Activated CD8-positive, alpha-beta T cell treated with anti-CD3 and anti-CD28 coated beads for 36 hours (primary cell): ENCODE measurements around the gene IZUMO1. TPM values are rescaled to one million over a fixed set of nuclear protein-coding genes. Genes with fewer than 3 reads are reported as not detected.

Experiments
- ATAC-seq: fragments of 200-7000 bp; cut with Tn5 transposase; one replicate; pipeline ENCODE4 v1.10.0; 2021; ENCODE audit warnings: mild to moderate bottlenecking, moderate library complexity
- CTCF ChIA-PET: fragments of 350-600 bp; sonication (Branson Sonifier 250); formaldehyde crosslinking; loops from one replicate; lab custom pipeline; 2021; ENCODE audit warnings: antibody characterized with exemption; lab: Charles Lee
- POLR2A ChIA-PET: fragments of 350-600 bp; sonication (Branson Sonifier 250); formaldehyde crosslinking; loops from one replicate; lab custom pipeline; 2021; ENCODE audit warnings: antibody characterized with exemption; lab: Charles Lee
- DNase-seq: peaks from one replicate; pipeline ENCODE4 v3.0.0-alpha.2; 2020
- H3K27ac Mint-ChIP-seq: one replicate; pipeline ENCODE4 v1.8.0; 2021; ENCODE audit warnings: mild to moderate bottlenecking, mixed read lengths
- H3K27me3 Mint-ChIP-seq: one replicate; pipeline ENCODE4 v1.8.0; 2021; ENCODE audit warnings: mixed read lengths
- H3K36me3 Mint-ChIP-seq: one replicate; pipeline ENCODE4 v1.8.0; 2021; ENCODE audit warnings: low read depth, mixed read lengths
- H3K4me1 Mint-ChIP-seq: one replicate; pipeline ENCODE4 v1.8.0; 2021; ENCODE audit warnings: low read depth, mixed read lengths
- H3K4me3 Mint-ChIP-seq: one replicate; pipeline ENCODE4 v1.8.0; 2021; ENCODE audit warnings: mild to moderate bottlenecking, moderate library complexity, mixed read lengths
- H3K9me3 Mint-ChIP-seq: one replicate; pipeline ENCODE4 v1.8.0; 2021; ENCODE audit warnings: mixed read lengths
- CTCF ChIP-seq: fragments of 200-600 bp; IDR thresholded peaks from one replicate; pipeline ENCODE4 v1.8.0; 2022; ENCODE audit warnings: antibody characterized with exemption, mild to moderate bottlenecking
- intact Hi-C: fragments of 100-400 bp; cut with micrococcal nuclease; formaldehyde crosslinking; loops from one replicate; pipeline ENCODE4 v1.10.0; 2022
- total RNA-seq, 2 experiments: library from RNA; stranded (reverse); gene quantifications; one replicate each; pipeline ENCODE4 v1.2.3, GENCODE V29; 2021

Gene IZUMO1
- total RNA-seq, 2 experiments from 2014 or later, result not detected

- intact Hi-C loops, result no loop called here
- ATAC-seq (no peak), DNase-seq (no peak)
- ChIA-PET CTCF (no interaction called here), POLR2A (no interaction called here)
- H3K4me1 Mint-ChIP-seq, result peaks cover 22% of the 10 kb centered on the region
- TF ChIP-seq CTCF, result no peak
- no peaks in the 10 kb centered on the region for H3K27me3 Mint-ChIP-seq
- H3K27ac Mint-ChIP-seq, result no peak overlapping the region
- H3K36me3 Mint-ChIP-seq, result peaks cover 15% of the 10 kb centered on the region
- peaks cover 17% of the 10 kb centered on the region for H3K9me3 Mint-ChIP-seq
- H3K4me3 Mint-ChIP-seq, result no peak overlapping the region
These were observed 24.5 kb downstream of the IZUMO1 start for GRCh38 chr19:48722196-48722708.

GRCh38 chr19:48720613-48721296, 26.0 kb downstream of the IZUMO1 start:
- H3K27ac Mint-ChIP-seq, result peak overlapping the region; percentile 99
- ChIA-PET CTCF (interaction anchor here (0.7 to 1.4 kb wide), 4 partner anchors 18 to 775 kb away, joined by 3 to 6 read pairs (median 3); partner anchors contain the start of genes GYS1 and RUVBL2), POLR2A (interaction anchor here (0.6 to 1.7 kb wide), 3 partner anchors 18 to 394 kb away, joined by 3 to 5 read pairs (median 3); partner anchors contain the start of gene DBP)
- peaks cover 8% of the 10 kb centered on the region for H3K36me3 Mint-ChIP-seq
- DNase-seq (peak; percentile 98), ATAC-seq (peak; percentile 94)
- H3K27me3 Mint-ChIP-seq, result no peaks in the 10 kb centered on the region
- peaks cover 10% of the 10 kb centered on the region for H3K9me3 Mint-ChIP-seq
- no peak for TF ChIP-seq CTCF
- H3K4me3 Mint-ChIP-seq, result peak overlapping the region; percentile 92
- intact Hi-C loops, result no loop called here
- peaks cover 13% of the 10 kb centered on the region for H3K4me1 Mint-ChIP-seq

- Mint-ChIP-seq H3K4me3 (peak overlapping the region; percentile 92), H3K27me3 (no peaks in the 10 kb centered on the region), H3K4me1 (peaks cover 9% of the 10 kb centered on the region), H3K27ac (peak overlapping the region; percentile 99), H3K36me3 (peaks cover 4% of the 10 kb centered on the region), H3K9me3 (peaks cover 5% of the 10 kb centered on the region)
- peak; percentile 9 for ATAC-seq
- ChIA-PET POLR2A (interaction anchor here (0.6 to 1.7 kb wide), 2 partner anchors 18 to 394 kb away, joined by 3 to 5 read pairs; no protein-coding TSS in a partner anchor), CTCF (interaction anchor here (0.7 to 1.4 kb wide), 4 partner anchors 19 to 776 kb away, joined by 3 to 6 read pairs (median 3); partner anchors contain the start of genes GYS1 and RUVBL2)
- intact Hi-C loops, result no loop called here
- TF ChIP-seq CTCF, result no peak
- DNase-seq, result no peak
These were observed 26.5 kb downstream of the IZUMO1 start for GRCh38 chr19:48720251-48720612.

- Mint-ChIP-seq H3K4me1 (peaks cover 8% of the 10 kb centered on the region), H3K27ac (peak within 1 kb of the TSS; percentile 99), H3K36me3 (no peaks in the 10 kb centered on the region), H3K4me3 (peak within 1 kb of the TSS; percentile 92), H3K9me3 (no peaks in the 10 kb centered on the region), H3K27me3 (no peaks in the 10 kb centered on the region)
- POLR2A ChIA-PET, result no interaction called here
- no peak for TF ChIP-seq CTCF
- CTCF ChIA-PET, result no interaction called here
- intact Hi-C loops, result no loop called here
- ATAC-seq (no peak), DNase-seq (no peak)
These were observed 27.2 kb downstream of the IZUMO1 start, which contains the start of gene MAMSTR for GRCh38 chr19:48719263-48720171. TSS of gene MAMSTR (minus strand) at chr19:48719725. CDS start at chr19:48719031, 694 bp downstream.
